HG03460 (cell line): Measurements from ENCODE around the gene AMBRA1.

ENCODE experiments used
- ATAC-seq: cut with Tn5 transposase; IDR thresholded peaks from one replicate; pipeline ENCODE4 v1.9.1; 2021; ENCODE audit not compliant: unreplicated experiment

The AMBRA1 gene

DNA sequence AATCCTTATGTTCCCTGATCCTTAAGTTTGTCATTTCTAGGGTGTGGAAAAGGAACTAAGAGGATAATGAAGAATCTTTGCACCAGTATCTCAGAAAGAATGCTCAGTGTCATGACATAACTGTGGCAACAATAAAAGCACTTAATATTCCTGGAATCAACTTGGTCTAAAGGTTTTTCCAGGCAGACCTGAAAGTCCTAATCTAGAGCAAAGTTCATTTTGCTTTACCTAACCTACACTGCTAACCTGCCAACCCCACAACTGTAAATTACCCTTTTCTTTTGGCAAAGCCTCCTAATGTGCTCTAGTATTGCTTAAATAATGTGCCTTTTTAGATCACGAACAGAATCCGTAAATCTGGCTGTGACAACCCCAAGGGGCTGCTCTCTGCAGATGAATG lies 82.5 kb downstream of the AMBRA1 start:
- ATAC-seq, result no peak

DNA sequence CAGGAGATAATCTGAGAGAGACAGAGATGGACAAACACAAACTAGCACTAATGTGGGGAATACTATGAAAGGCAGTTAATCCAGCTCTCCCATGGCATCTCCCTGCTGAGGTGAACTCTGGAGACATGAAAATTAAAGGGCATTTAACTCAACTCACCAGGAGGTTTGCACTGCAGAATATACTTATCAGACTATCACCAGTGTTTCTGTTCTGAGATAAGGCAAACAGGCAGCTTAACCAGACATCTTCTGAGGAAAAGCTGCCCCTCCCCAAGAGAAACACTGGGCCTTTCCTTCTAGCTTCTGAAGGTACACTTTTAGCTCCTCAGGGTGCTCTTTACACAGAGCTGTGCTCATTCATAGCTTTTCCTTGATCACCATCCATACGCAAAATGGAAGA lies 85.5 kb downstream of the AMBRA1 start:
- no peak for ATAC-seq

DNA sequence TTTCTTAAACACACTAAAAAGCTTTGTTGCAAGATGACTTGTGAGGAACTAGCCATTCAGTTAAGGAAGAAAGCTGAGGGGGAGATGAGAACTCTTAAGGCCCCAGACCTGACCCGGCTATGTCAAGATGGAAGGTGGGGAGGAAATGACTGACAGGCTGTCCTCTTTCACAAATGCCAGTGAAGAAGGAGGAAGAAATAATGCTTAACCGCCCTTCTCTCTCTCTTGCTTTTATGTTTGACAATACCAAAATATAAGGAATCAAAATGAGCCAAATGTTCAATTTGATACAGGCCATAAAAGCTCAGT lies 87.4 kb downstream of the AMBRA1 start:
- ATAC-seq, result no peak

GRCh38 chr11:46505741-46506482 lies 87.9 kb downstream of the AMBRA1 start:
- ATAC-seq, result no peak

DNA sequence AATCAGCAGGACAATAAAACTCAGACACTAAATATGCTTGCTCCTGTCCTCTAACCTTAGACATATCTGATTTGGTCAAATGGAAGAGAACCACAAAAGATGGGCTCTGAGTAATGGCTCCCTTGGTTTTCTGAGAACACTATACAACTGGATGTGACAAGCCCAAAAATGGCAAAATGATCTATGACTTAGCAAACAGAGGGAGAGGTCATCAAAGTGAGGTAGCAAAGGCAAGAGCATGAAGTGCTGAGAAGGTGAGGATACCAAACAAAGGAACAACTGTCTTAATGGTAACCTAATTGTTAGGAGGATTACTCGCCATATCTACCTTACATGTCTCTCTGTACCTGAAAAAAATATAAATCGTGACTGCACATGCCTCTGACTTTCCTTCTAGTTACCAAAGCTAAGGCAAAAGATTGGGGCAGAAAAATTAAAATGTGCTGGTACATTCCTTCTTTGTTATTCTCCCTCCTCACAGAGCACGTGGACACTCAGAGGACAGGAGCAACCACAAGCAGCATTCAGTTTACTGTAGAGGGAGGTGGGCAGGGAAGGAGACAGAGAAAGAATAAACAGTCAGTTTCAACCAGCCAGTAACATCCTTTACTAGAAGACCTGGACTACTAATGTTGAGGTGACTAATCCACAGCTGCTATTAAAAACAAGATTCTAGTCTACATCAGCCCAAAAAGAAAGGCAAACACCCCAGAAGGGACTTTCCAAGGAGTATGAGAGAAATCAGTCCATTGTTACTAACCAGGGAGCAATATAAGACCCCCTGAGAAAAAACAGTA lies 88.8 kb downstream of the AMBRA1 start:
- ATAC-seq, result no peak

GRCh38 chr11:46499821-46500220 lies 94.0 kb downstream of the AMBRA1 start:
- ATAC-seq, result no peak

DNA sequence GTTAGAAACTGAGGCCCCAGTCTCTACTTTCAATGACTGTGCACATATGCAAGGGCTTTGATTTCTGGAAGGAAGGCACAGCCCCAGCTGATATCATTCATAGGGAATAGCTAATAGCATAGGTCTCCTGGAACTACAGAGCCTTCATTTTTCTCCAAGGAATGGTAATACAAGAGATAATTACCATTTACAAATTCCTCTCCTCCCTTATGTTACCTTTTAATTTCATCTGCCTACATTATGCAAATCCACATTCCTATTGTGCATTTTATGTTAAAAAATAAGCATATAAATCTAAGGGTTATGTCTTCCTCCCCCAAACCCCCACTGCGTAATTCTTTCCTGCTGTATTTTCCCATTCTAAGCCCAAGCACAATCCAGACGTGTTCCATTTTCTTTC lies 94.9 kb downstream of the AMBRA1 start:
- no peak for ATAC-seq

DNA sequence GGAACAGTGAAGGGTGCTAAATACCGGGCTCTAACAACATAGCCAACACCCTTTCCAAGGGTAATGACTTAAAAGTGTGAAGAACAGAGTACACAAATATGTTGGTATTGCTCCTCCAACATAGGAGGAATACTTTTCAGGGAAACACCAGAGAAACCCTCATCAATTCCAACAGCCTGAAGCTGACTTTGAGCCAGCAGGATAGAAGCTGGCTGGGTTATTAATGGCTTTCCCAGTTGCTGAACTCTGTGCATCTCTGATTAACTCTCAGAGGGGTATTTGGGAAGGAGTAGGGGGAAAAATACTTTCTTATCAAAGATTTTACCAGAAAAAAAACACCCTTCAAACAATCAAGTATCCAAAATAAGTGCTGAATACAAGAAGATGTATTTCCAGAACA lies 95.6 kb downstream of the AMBRA1 start:
- no peak for ATAC-seq

DNA sequence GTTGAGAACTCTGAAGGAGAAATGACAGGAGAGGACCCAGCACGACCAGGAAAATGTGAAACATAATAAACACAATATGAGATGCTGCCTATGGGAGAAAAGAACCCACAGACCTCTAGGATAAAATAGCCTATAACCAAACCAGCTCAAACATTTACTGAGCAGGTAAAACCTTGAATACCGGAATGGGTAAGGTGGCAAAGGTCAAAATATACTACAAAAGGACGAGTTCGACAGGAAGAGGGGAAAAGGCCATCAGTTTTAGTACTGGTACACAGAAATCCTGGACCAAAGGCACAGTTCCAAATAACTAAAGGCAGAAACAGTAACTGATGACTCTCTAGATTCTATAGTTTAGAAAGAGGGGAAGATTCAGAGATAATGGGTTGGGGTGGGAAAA lies 96.3 kb downstream of the AMBRA1 start:
- ATAC-seq, result no peak

GRCh38 chr11:46493791-46494190 lies 100.0 kb downstream of the AMBRA1 start:
- no peak for ATAC-seq

GRCh38 chr11:46492532-46492931 lies 101.3 kb downstream of the AMBRA1 start:
- no peak for ATAC-seq

- ATAC-seq, result no peak
These were observed 102.0 kb downstream of the AMBRA1 start for GRCh38 chr11:46491661-46492330.

DNA sequence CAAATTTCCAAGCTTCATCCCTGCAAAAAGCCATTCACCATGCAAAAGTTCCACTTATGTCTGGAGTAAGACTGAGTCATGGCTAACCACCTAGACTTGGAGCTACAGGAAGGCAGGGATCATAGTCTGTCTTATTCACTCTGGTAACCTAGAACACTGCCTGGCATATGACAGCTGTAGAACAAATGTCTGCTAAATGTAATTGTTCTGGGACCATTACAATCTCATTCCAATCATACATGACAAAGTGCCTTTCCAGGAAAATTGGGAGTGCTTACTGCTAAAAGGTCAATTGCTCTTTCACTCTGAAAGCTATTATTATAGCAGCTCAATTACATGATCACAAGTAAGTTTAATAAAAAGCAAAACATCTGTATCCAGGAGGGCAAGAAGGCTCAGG lies 103.2 kb downstream of the AMBRA1 start:
- ATAC-seq, result no peak

DNA sequence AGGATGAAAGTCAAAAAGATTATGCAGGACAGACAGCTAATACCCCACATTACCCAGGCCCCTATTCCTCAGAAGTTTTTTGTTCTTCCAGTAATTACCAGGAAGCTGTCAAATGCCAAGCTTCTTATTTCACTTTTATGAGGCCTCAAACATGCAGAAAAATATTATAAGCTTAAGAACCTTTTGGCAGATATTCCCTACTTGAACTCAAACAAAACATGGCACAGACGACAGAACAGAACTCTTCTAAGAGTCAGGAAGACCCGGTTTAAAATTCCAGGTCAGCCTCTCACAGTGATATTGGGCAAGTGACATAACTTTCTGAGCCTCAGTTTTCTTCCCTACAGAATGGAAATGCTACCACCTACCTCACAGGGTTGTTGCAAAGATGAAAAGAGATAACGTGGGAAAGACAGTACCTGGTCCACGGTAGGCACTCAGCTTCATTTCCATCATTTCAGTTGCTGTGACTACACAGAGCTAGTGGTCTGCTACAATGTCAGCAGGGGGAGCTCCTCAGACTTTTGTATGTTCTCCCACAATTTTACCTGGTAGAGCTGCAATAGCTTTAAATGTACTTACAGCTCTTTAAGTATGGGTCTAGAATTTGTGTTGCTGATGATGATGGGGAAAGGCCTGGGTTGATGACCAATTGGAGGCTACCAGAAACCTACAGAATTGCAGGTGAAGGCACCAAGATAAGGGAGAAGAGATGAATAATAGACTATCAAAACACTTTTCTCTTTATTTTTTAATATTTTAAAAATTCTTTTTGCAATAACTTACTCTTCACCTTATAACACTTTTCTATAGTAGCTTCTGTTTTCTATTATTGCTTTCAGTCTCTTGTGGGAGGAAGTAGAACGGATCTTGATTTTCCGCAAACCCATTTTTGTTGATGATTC lies 103.9 kb downstream of the AMBRA1 start:
- no peak for ATAC-seq

- no peak for ATAC-seq
These were observed 107.9 kb downstream of the AMBRA1 start for GRCh38 chr11:46485856-46486443.

- ATAC-seq, result no peak
These were observed 109.7 kb downstream of the AMBRA1 start for GRCh38 chr11:46484101-46484500.

GRCh38 chr11:46480909-46481308 lies 112.9 kb downstream of the AMBRA1 start:
- no peak for ATAC-seq

DNA sequence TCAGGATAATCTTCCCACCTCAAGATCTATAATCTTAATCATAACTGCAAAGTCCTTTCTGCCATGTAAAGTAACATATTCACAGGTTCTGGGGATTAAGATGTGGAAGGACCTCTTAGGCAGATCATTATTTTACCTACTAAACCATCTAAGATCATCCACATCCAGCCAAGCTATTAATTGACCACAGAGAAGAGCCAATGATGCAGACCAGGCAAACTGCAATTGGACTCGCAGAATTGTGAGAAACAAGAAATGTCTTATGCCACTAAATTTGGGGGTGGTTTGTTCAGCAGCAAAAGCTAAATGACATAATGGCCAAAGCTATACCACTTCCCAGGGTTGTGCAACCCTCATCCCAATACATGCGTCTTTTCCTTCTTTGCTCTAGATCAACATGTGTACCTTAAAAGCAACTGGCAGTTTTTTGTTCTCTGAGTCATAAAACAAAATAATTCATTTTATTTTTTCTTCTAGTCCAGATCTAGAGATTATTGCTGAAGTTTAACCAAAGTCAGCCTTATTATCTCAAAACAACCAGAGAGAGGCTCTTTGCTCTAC lies 113.6 kb downstream of the AMBRA1 start:
- ATAC-seq, result no peak

DNA sequence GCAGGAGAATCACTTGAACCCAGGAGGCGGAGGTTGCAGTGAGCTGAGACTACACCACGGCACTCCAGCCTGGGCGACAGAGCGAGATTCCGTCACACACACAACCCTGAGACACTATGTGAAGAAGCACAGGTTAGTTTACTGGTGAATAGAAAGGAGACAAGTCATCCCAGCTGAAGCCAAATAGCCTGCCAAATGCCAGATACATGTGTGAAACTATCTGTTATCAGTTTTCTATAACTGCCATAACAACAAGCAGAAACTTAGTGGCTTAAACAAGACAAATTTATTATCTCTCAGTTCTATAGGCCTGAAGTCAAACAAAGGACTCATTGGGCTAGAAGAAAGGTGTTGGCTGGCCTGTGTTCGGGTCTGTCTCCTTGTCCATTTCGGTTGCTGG lies 114.2 kb downstream of the AMBRA1 start:
- no peak for ATAC-seq

- no peak for ATAC-seq
These were observed 115.6 kb downstream of the AMBRA1 start for GRCh38 chr11:46478196-46478595.
